HepG2 (cell line): ENCODE measurements around the gene THOC6. TPM values are rescaled to one million over a fixed set of nuclear protein-coding genes. Genes with fewer than 3 reads are reported as not detected.
A peak's percentile ranks its signal among the peaks of the same experiment; 100 is the strongest.

Experiments used
- CC2D1A ChIP-seq: sonication (generic); formaldehyde crosslinking; IDR thresholded peaks from 2 replicates; pipeline ENCODE4 v1.8.1; 2023; ENCODE audit warnings: mild to moderate bottlenecking, missing genetic modification reagents
- ZNF34 ChIP-seq: sonication (generic); formaldehyde crosslinking; IDR thresholded peaks from 2 replicates; pipeline ENCODE4 v1.4.0; 2020; ENCODE audit warnings: mild to moderate bottlenecking, missing genetic modification reagents, borderline replicate concordance
- ZNF781 ChIP-seq: sonication (generic); formaldehyde crosslinking; IDR thresholded peaks from 2 replicates; pipeline ENCODE4 v1.5.1; 2020; ENCODE audit warnings: borderline replicate concordance, mild to moderate bottlenecking, missing genetic modification reagents; ENCODE audit errors: not compliant biosample characterization
- polyA plus RNA-seq, 8 experiments: library from polyadenylated mRNA; depleted of rRNA in 3 of 8; stranded (reverse) in 7 of 8; unstranded in 1 of 8; fragments of >200 nt; fragmentation: Illumina TruSeq in 4 of 8; extraction: Trizol in 4 of 8; gene quantifications; 2 replicates each; pipeline versions ENCODE4 v1.2.1 to v1.2.3, GENCODE V29; 2011 to 2016; ENCODE audit warnings: low read depth in 4 of 8, missing spikeins in 1 of 8, mixed read lengths in 1 of 8; ENCODE audit not compliant: insufficient read depth in 1 of 8
- total RNA-seq, 5 experiments: library from RNA; depleted of rRNA; stranded (reverse); fragments of >200 nt; fragmentation: Illumina TruSeq; extraction: Trizol; gene quantifications; 2 replicates each; pipeline ENCODE4 v1.2.3, GENCODE V29; 2016; ENCODE audit warnings: low read depth in 1 of 5
- TF ChIP-seq, protein P1 (sequence below): sonication (generic); formaldehyde crosslinking; IDR thresholded peaks from 2 replicates; pipeline ENCODE4 v1.5.1; 2020; ENCODE audit warnings: missing genetic modification reagents, mild to moderate bottlenecking, borderline replicate concordance
- TF ChIP-seq, protein P2 (sequence below): sonication (generic); formaldehyde crosslinking; IDR thresholded peaks from 2 replicates; pipeline ENCODE4 v1.4.0; 2020; ENCODE audit warnings: missing genetic modification reagents
- TF ChIP-seq, protein P3 (sequence below): sonication (generic); formaldehyde crosslinking; IDR thresholded peaks from 2 replicates; pipeline ENCODE4 v1.5.0; 2020; ENCODE audit warnings: mild to moderate bottlenecking, missing genetic modification reagents, borderline replicate concordance
- TF ChIP-seq, protein P4 (sequence below): sonication (generic); formaldehyde crosslinking; IDR thresholded peaks from 2 replicates; pipeline ENCODE4 v1.9.0; 2021; ENCODE audit warnings: missing genetic modification reagents, borderline replicate concordance

THOC6 gene
- total and polyA plus RNA-seq, 2 of the 13 experiments (the other 11 are each of a cell fraction or from before 2014, with no cell fraction given): 32.1 to 37.0 TPM

DNA sequence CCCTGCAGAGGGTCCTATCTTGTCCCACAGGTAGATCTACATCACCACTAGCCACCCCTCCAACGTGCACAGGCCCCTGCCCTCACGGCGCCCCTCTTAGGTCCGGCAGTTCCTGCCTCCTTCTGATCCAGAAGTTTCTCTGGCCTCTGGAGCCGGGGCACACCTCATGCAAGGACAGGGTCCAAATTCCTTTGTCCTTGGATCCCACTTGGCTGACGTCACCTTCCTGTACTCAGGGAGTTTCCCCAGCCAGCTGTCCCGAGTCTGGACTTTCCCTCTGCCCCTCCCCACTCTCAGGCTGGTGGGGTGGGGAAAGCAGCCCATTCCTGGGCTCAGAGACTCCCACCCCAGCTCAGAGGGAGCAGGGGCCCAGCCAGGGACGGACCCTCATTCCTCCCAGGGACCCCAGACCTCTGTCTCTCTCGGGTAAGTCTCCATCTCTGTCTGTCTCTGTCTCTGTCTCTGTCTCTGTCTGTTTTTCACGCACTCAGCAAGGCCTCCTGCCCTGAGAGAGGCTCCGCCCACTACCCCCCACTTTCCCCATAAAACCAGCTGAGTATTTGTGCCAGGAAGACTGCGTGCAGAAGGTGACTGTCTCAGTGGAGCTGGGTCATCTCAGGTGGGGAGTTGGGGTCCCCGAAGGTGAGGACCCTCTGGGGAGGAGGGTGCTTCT, 41.4 kb downstream of the THOC6 start, which contains the start of gene IL32 (continued):
- TF ChIP-seq, protein P1, sequence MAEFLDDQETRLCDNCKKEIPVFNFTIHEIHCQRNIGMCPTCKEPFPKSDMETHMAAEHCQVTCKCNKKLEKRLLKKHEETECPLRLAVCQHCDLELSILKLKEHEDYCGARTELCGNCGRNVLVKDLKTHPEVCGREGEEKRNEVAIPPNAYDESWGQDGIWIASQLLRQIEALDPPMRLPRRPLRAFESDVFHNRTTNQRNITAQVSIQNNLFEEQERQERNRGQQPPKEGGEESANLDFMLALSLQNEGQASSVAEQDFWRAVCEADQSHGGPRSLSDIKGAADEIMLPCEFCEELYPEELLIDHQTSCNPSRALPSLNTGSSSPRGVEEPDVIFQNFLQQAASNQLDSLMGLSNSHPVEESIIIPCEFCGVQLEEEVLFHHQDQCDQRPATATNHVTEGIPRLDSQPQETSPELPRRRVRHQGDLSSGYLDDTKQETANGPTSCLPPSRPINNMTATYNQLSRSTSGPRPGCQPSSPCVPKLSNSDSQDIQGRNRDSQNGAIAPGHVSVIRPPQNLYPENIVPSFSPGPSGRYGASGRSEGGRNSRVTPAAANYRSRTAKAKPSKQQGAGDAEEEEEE (CRISPR knock-in tag): no peak
- TF ChIP-seq ZNF34: no peak
- TF ChIP-seq ZNF781 (CRISPR knock-in tag): peak; percentile 66
- TF ChIP-seq, protein P2, sequence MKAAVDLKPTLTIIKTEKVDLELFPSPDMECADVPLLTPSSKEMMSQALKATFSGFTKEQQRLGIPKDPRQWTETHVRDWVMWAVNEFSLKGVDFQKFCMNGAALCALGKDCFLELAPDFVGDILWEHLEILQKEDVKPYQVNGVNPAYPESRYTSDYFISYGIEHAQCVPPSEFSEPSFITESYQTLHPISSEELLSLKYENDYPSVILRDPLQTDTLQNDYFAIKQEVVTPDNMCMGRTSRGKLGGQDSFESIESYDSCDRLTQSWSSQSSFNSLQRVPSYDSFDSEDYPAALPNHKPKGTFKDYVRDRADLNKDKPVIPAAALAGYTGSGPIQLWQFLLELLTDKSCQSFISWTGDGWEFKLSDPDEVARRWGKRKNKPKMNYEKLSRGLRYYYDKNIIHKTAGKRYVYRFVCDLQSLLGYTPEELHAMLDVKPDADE (CRISPR knock-in tag): no peak
- TF ChIP-seq, protein P3, sequence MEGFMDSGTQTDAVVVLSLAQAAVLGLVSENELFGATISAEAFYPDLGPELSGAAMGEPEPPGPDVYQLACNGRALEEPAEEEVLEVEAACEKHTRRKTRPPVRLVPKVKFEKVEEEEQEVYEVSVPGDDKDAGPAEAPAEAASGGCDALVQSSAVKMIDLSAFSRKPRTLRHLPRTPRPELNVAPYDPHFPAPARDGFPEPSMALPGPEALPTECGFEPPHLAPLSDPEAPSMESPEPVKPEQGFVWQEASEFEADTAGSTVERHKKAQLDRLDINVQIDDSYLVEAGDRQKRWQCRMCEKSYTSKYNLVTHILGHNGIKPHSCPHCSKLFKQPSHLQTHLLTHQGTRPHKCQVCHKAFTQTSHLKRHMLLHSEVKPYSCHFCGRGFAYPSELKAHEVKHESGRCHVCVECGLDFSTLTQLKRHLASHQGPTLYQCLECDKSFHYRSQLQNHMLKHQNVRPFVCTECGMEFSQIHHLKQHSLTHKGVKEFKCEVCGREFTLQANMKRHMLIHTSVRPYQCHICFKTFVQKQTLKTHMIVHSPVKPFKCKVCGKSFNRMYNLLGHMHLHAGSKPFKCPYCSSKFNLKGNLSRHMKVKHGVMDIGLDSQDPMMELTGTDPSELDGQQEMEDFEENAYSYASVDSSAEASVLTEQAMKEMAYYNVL: no peak
- TF ChIP-seq, protein P4, sequence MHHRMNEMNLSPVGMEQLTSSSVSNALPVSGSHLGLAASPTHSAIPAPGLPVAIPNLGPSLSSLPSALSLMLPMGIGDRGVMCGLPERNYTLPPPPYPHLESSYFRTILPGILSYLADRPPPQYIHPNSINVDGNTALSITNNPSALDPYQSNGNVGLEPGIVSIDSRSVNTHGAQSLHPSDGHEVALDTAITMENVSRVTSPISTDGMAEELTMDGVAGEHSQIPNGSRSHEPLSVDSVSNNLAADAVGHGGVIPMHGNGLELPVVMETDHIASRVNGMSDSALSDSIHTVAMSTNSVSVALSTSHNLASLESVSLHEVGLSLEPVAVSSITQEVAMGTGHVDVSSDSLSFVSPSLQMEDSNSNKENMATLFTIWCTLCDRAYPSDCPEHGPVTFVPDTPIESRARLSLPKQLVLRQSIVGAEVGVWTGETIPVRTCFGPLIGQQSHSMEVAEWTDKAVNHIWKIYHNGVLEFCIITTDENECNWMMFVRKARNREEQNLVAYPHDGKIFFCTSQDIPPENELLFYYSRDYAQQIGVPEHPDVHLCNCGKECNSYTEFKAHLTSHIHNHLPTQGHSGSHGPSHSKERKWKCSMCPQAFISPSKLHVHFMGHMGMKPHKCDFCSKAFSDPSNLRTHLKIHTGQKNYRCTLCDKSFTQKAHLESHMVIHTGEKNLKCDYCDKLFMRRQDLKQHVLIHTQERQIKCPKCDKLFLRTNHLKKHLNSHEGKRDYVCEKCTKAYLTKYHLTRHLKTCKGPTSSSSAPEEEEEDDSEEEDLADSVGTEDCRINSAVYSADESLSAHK (CRISPR knock-in tag): no peak
- TF ChIP-seq CC2D1A: no peak
